H9 (cell line): ENCODE measurements around the gene TMEM209. TPM values are rescaled to one million over a fixed set of nuclear protein-coding genes. Genes with fewer than 3 reads are reported as not detected.

Source experiments
- DNase-seq: peaks from one replicate; pipeline ENCODE4 v3.0.0-alpha.2; 2017
- H2AFZ ChIP-seq: one replicate; pipeline ENCODE4 v1.6.1; 2013; ENCODE audit warnings: mild to moderate bottlenecking, low read length, control low read depth, moderate library complexity
- H2AK5ac ChIP-seq: 2 replicates; pipeline ENCODE4 v1.6.1; 2013; ENCODE audit warnings: low read length, control low read depth, mixed read lengths; ENCODE audit not compliant: insufficient read length
- H2BK120ac ChIP-seq: one replicate; pipeline ENCODE4 v1.6.1; 2013; ENCODE audit warnings: low read depth, mild to moderate bottlenecking, low read length, control low read depth, inconsistent platforms; ENCODE audit not compliant: poor library complexity, severe bottlenecking
- H2BK12ac ChIP-seq: 2 replicates; pipeline ENCODE4 v1.6.1; 2013; ENCODE audit warnings: low read length, control low read depth, mixed read lengths, low read depth; ENCODE audit not compliant: insufficient read length
- H2BK15ac ChIP-seq: 2 replicates; pipeline ENCODE4 v1.6.1; 2013; ENCODE audit warnings: low read depth, low read length, control low read depth
- H2BK20ac ChIP-seq: one replicate; pipeline ENCODE4 v1.6.1; 2013; ENCODE audit warnings: low read depth, mild to moderate bottlenecking, low read length, control low read depth, inconsistent platforms; ENCODE audit not compliant: poor library complexity, severe bottlenecking
- H2BK5ac ChIP-seq: 2 replicates; pipeline ENCODE4 v1.6.1; 2013; ENCODE audit warnings: low read length, control low read depth, mixed read lengths; ENCODE audit not compliant: insufficient read length
- H3K14ac ChIP-seq: 2 replicates; pipeline ENCODE4 v1.6.1; 2013; ENCODE audit warnings: low read length, control low read depth; ENCODE audit not compliant: insufficient read depth
- H3K18ac ChIP-seq: 2 replicates; pipeline ENCODE4 v1.6.1; 2013; ENCODE audit warnings: low read depth, mild to moderate bottlenecking, mixed read lengths, low read length, control low read depth; ENCODE audit not compliant: insufficient read length
- H3K23ac ChIP-seq: 2 replicates; pipeline ENCODE4 v1.6.1; 2013; ENCODE audit warnings: low read length, control low read depth, mixed read lengths, low read depth; ENCODE audit not compliant: insufficient read length
- H3K23me2 ChIP-seq: 2 replicates; pipeline ENCODE4 v1.6.1; 2013; ENCODE audit warnings: low read depth, mild to moderate bottlenecking, mixed read lengths, low read length, control low read depth; ENCODE audit not compliant: insufficient read length, poor library complexity, severe bottlenecking
- H3K27ac ChIP-seq: 2 replicates; pipeline ENCODE4 v1.5.1; 2013; ENCODE audit warnings: low read length, control low read depth, mixed read lengths, low read depth; ENCODE audit not compliant: insufficient read length
- H3K27me3 ChIP-seq: 2 replicates; pipeline ENCODE4 v1.6.1; 2013; ENCODE audit warnings: low read length, control low read depth, inconsistent platforms; ENCODE audit not compliant: insufficient read depth
- H3K4ac ChIP-seq: 2 replicates; pipeline ENCODE4 v1.6.1; 2013; ENCODE audit warnings: low read depth, mild to moderate bottlenecking, control low read depth, inconsistent platforms, low read length, moderate library complexity
- H3K4me1 ChIP-seq: 2 replicates; pipeline ENCODE4 v1.6.1; 2013; ENCODE audit warnings: low read length, control low read depth, inconsistent platforms; ENCODE audit not compliant: insufficient read depth
- H3K4me2 ChIP-seq: 2 replicates; pipeline ENCODE4 v1.6.1; 2013; ENCODE audit warnings: low read length, control low read depth, mixed read lengths; ENCODE audit not compliant: insufficient read length, insufficient read depth
- H3K56ac ChIP-seq: 2 replicates; pipeline ENCODE4 v1.6.1; 2013; ENCODE audit warnings: low read depth, mild to moderate bottlenecking, mixed read lengths, low read length, control low read depth; ENCODE audit not compliant: insufficient read length
- H3K79me1 ChIP-seq: 2 replicates; pipeline ENCODE4 v1.6.1; 2013; ENCODE audit warnings: low read depth, mild to moderate bottlenecking, moderate library complexity, low read length, control low read depth, inconsistent platforms; ENCODE audit not compliant: insufficient read depth, poor library complexity, severe bottlenecking
- H3K79me2 ChIP-seq: 2 replicates; pipeline ENCODE4 v1.6.1; 2013; ENCODE audit warnings: low read length, control low read depth, inconsistent platforms; ENCODE audit not compliant: insufficient read depth
- H3K9ac ChIP-seq: 2 replicates; pipeline ENCODE4 v1.6.1; 2013; ENCODE audit warnings: low read length, control low read depth, mixed read lengths; ENCODE audit not compliant: insufficient read length; ENCODE audit errors: extremely low read depth
- H3K9me3 ChIP-seq: one replicate; pipeline ENCODE4 v1.6.1; 2013; ENCODE audit warnings: low read depth, low read length, inconsistent platforms; ENCODE audit not compliant: control insufficient read depth
- H3T11ph ChIP-seq: one replicate; pipeline ENCODE4 v1.6.1; 2013; ENCODE audit warnings: mild to moderate bottlenecking, low read length, control low read depth, inconsistent platforms
- H4K20me1 ChIP-seq: one replicate; pipeline ENCODE4 v1.6.1; 2013; ENCODE audit not compliant: control insufficient read depth, insufficient read length, insufficient read depth
- H4K5ac ChIP-seq: 2 replicates; pipeline ENCODE4 v1.6.1; 2013; ENCODE audit warnings: low read depth, mild to moderate bottlenecking, mixed read lengths, low read length, control low read depth; ENCODE audit not compliant: insufficient read length
- H4K8ac ChIP-seq: replicated peaks from 2 replicates; pipeline ENCODE4 v1.6.1; 2013; ENCODE audit warnings: low read length, control low read depth, mixed read lengths, low read depth; ENCODE audit not compliant: insufficient read length
- H4K91ac ChIP-seq: 2 replicates; pipeline ENCODE4 v1.6.1; 2013; ENCODE audit warnings: low read depth, mild to moderate bottlenecking, moderate library complexity, mixed read lengths, low read length, control low read depth; ENCODE audit not compliant: insufficient read length
- H3K27ac Mint-ChIP-seq, 3 experiments: 2 replicates in 2 of 3; 3 replicates in 1 of 3; pipeline ENCODE4 v1.8.0; 2020 to 2021; ENCODE audit warnings: mixed read lengths in 3 of 3, mild to moderate bottlenecking in 1 of 3, moderate library complexity in 1 of 3
- H3K27me3 Mint-ChIP-seq: 2 replicates; pipeline ENCODE4 v1.8.0; 2021; ENCODE audit warnings: low read depth, mild to moderate bottlenecking, moderate library complexity, mixed read lengths
- H3K36me3 Mint-ChIP-seq, 3 experiments: 2 replicates in 2 of 3; 3 replicates in 1 of 3; pipeline ENCODE4 v1.8.0; 2020 to 2021; ENCODE audit warnings: low read depth in 3 of 3, mixed read lengths in 3 of 3; ENCODE audit not compliant: insufficient read depth in 1 of 3
- H3K4me1 Mint-ChIP-seq, 2 experiments: 2 replicates each; pipeline ENCODE4 v1.8.0; 2020; ENCODE audit warnings: mixed read lengths in 2 of 2
- H3K4me3 Mint-ChIP-seq, 2 experiments: 2 replicates in 1 of 2; 3 replicates in 1 of 2; pipeline ENCODE4 v1.8.0; 2020 to 2021; ENCODE audit warnings: mild to moderate bottlenecking in 2 of 2, mixed read lengths in 2 of 2, moderate library complexity in 1 of 2
- H3K9me3 Mint-ChIP-seq, 2 experiments: 2 replicates in 1 of 2; 3 replicates in 1 of 2; pipeline ENCODE4 v1.8.0; 2020; ENCODE audit warnings: mild to moderate bottlenecking in 2 of 2, mixed read lengths in 2 of 2, moderate library complexity in 1 of 2
- WGBS: extraction: QIAGEN DNeasy Blood & Tissue Kit; methylation state at CpG from one replicate; pipeline ENCODE4 v1.1.7; 2013; ENCODE audit warnings: missing lambda C conversion rate, low lambda C conversion rate, mixed read lengths; ENCODE audit not compliant: insufficient read length; ENCODE audit errors: extremely low coverage; 5-methylcytosine and 5-hydroxymethylcytosine counted together
- total RNA-seq: library from RNA; stranded (reverse); gene quantifications from 2 replicates; pipeline ENCODE4 v1.2.1, GENCODE V29; 2021
- TF ChIP-seq, protein P1 (sequence below): fragments of 200-600 bp; sonication (generic); conservative IDR thresholded peaks from 3 replicates; pipeline ENCODE4 v1.8.0; 2021; ENCODE audit warnings: antibody characterized with exemption, mild to moderate bottlenecking

TMEM209 gene
- total RNA-seq, 1 experiment from 2014 or later: 30.8 TPM

DNA sequence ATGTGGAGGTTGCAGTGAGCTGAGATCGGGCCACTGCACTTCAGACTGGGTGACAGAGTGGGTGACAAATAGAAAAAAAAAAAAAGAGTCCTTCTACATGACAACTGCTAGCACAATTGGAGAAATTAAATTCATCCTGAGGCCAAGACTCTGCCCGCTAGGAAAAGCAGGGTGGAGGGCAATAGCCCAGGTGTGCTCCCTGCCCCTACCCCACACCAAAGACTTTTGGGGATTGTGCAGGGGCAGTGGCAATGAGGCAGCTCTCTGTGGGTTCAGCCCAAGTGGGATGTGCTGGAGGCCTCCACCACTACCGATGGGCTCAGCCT, 61.3 kb downstream of the TMEM209 start:
- Histone ChIP-seq H2BK120ac (no peak overlapping the region), H2AK5ac (no peak overlapping the region), H4K5ac (no peak overlapping the region), H2BK12ac (no peak overlapping the region), H4K8ac (no peak overlapping the region), H3K23me2 (peaks cover 9% of the 10 kb centered on the region), H3K4me1 (0 out of 2 replicates have a peak, but pooled peaks cover 2% of the 10 kb centered on the region), H3K14ac (no peak overlapping the region), H2AFZ (no peak overlapping the region), H3K4ac (no peak overlapping the region), H3K56ac (no peak overlapping the region), H3K9me3 (no peaks in the 10 kb centered on the region), H3K27ac (no peak overlapping the region), H4K91ac (no peak overlapping the region), H3K4me2 (no peak overlapping the region), H3K79me2 (no peaks in the 10 kb centered on the region), H3K23ac (no peak overlapping the region), H2BK15ac (no peak overlapping the region), H3K27me3 (no peaks in the 10 kb centered on the region), H4K20me1 (no peaks in the 10 kb centered on the region), H2BK20ac (no peak overlapping the region), H3K9ac (no peak overlapping the region), H3K18ac (no peak overlapping the region), H2BK5ac (no peak overlapping the region), H3T11ph (no peak overlapping the region), H3K79me1 (no peaks in the 10 kb centered on the region)
- Mint-ChIP-seq H3K4me3 (no peak overlapping the region), H3K36me3 (peaks cover 2 to 6% (median 4%) of the 10 kb centered on the region in 3 experiments; a peak in 4 of 7 replicates), H3K27me3 (peaks cover 26% of the 10 kb centered on the region), H3K27ac (peak overlapping the region in 1 of 3 experiments; percentile 70; a peak in 2 of 7 replicates), H3K4me1 (peaks cover 26 to 33% of the 10 kb centered on the region in 2 experiments), H3K9me3 (no peaks in the 10 kb centered on the region; a peak in 1 of 5 replicates)
- DNase-seq: no peak
- no CpG with 5 or more reads among the region's 3 CpGs for WGBS
- TF ChIP-seq, protein P1, sequence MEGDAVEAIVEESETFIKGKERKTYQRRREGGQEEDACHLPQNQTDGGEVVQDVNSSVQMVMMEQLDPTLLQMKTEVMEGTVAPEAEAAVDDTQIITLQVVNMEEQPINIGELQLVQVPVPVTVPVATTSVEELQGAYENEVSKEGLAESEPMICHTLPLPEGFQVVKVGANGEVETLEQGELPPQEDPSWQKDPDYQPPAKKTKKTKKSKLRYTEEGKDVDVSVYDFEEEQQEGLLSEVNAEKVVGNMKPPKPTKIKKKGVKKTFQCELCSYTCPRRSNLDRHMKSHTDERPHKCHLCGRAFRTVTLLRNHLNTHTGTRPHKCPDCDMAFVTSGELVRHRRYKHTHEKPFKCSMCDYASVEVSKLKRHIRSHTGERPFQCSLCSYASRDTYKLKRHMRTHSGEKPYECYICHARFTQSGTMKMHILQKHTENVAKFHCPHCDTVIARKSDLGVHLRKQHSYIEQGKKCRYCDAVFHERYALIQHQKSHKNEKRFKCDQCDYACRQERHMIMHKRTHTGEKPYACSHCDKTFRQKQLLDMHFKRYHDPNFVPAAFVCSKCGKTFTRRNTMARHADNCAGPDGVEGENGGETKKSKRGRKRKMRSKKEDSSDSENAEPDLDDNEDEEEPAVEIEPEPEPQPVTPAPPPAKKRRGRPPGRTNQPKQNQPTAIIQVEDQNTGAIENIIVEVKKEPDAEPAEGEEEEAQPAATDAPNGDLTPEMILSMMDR: no peak
